Gastroesophageal sphincter (tissue), 3 donors: ENCODE results near the gene VTI1A.

Source experiments
- EP300 ChIP-seq: sonication (generic); formaldehyde crosslinking; IDR thresholded peaks from one replicate; pipeline ENCODE4 v1.6.1; 2017; ENCODE audit warnings: antibody characterized with exemption, mild to moderate bottlenecking
- TF ChIP-seq, protein P1 (sequence below), 4 experiments: fragments of 200-600 bp in 2 of 4; fragments of 450-650 bp in 2 of 4; sonication (generic) in 1 of 4; IDR thresholded peaks; one replicate each; pipeline ENCODE4 v1.5.1; 2017 to 2019; ENCODE audit warnings: antibody characterized with exemption in 4 of 4, mild to moderate bottlenecking in 2 of 4, moderate library complexity in 2 of 4

DNA sequence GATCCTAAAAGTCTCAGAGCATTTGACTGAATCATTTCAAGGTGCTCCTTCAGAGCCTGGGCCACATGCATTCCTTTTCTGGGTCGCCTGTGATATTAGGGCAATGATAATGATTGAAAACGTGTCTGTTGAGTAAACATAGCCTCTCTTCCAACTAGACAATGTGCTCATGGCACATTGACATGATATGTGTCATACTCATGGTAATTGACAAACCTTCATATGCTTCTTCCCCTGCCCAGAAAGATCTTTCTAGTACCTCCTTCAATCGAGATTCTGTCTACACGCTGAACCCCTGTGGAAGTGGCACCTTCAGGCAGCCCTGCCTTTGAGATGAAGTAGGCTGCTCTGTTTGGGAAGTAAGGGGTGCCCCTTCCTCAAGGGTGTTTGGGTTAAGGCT, 404.2 kb downstream of the VTI1A start:
- TF ChIP-seq, protein P1, sequence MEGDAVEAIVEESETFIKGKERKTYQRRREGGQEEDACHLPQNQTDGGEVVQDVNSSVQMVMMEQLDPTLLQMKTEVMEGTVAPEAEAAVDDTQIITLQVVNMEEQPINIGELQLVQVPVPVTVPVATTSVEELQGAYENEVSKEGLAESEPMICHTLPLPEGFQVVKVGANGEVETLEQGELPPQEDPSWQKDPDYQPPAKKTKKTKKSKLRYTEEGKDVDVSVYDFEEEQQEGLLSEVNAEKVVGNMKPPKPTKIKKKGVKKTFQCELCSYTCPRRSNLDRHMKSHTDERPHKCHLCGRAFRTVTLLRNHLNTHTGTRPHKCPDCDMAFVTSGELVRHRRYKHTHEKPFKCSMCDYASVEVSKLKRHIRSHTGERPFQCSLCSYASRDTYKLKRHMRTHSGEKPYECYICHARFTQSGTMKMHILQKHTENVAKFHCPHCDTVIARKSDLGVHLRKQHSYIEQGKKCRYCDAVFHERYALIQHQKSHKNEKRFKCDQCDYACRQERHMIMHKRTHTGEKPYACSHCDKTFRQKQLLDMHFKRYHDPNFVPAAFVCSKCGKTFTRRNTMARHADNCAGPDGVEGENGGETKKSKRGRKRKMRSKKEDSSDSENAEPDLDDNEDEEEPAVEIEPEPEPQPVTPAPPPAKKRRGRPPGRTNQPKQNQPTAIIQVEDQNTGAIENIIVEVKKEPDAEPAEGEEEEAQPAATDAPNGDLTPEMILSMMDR (IDR thresholded peaks at IDR 0.05), result no peak
- no peak for TF ChIP-seq EP300
